Ectodermal cell (in vitro differentiated cells): ENCODE data around the gene HOMER2.
"Not testable (repeated sequence)": the region's sequence is repeated elsewhere in the genome, so short reads cannot be mapped to it uniquely, and the experiment has no call there.

Source experiments
- H3K27ac ChIP-seq: 2 replicates; pipeline ENCODE4 v1.7.0; 2013; ENCODE audit warnings: mild to moderate bottlenecking, low read depth, low read length; ENCODE audit not compliant: insufficient read depth, poor library complexity, severe bottlenecking
- H3K27me3 ChIP-seq: 2 replicates; pipeline ENCODE4 v1.7.0; 2013; ENCODE audit warnings: mild to moderate bottlenecking, low read length; ENCODE audit not compliant: insufficient read depth, control insufficient read depth, poor library complexity, severe bottlenecking
- H3K36me3 ChIP-seq: one replicate; pipeline ENCODE4 v1.7.0; 2013; ENCODE audit warnings: low read length; ENCODE audit not compliant: control insufficient read depth, insufficient read depth
- H3K4me1 ChIP-seq: one replicate; pipeline ENCODE4 v1.7.0; 2013; ENCODE audit warnings: low read length; ENCODE audit not compliant: control insufficient read depth, insufficient read depth
- H3K4me3 ChIP-seq: 2 replicates; pipeline ENCODE4 v1.7.0; 2013; ENCODE audit warnings: low read depth, low read length, control low read depth; ENCODE audit not compliant: insufficient read depth
- H3K9me3 ChIP-seq: 2 replicates; pipeline ENCODE4 v1.7.0; 2013; ENCODE audit warnings: mild to moderate bottlenecking, low read length, moderate library complexity; ENCODE audit not compliant: control insufficient read depth
- WGBS, 2 experiments: methylation state at CpG; one replicate each; pipeline ENCODE4 v1.1.7; 2013; ENCODE audit warnings: missing lambda C conversion rate in 2 of 2; 5-methylcytosine and 5-hydroxymethylcytosine counted together

Gene HOMER2

GRCh38 chr15:82946155-82946701, 6.3 kb downstream of the HOMER2 start:
- Histone ChIP-seq H3K9me3 (no peaks in the 10 kb centered on the region), H3K36me3 (no peaks in the 10 kb centered on the region), H3K4me1 (no peaks in the 10 kb centered on the region), H3K27ac (no peak overlapping the region), H3K4me3 (no peak overlapping the region), H3K27me3 (peaks cover 22% of the 10 kb centered on the region)
- 92% methylated on average over 8 of the region's 8 CpGs for WGBS, 2 experiments

DNA sequence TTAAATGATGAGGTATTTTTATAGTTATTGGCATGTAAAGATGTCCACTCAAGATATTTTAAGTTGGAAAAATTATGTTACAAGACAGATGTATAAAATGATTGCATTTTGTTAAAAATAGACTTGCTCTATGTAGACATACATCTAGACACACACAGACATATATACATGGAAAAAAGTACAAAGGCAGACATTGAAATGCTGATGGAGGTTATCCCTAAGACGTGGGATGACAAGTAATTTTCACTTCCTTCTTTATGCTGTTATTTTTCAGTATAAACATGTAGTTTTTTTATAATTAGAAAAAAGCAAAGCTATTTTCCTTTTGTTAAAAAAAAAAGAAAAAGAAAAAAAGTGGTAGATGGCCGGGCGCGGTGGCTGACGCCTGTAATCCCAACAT, 7.2 kb downstream of the HOMER2 start:
- H3K36me3 ChIP-seq: no peaks in the 10 kb centered on the region
- no peaks in the 10 kb centered on the region for H3K4me1 ChIP-seq
- peaks cover 13% of the 10 kb centered on the region for H3K27me3 ChIP-seq
- no peak overlapping the region for H3K27ac ChIP-seq
- H3K9me3 ChIP-seq: no peaks in the 10 kb centered on the region
- 89 to 91% methylated on average over 4 to 5 of the region's 5 CpGs for WGBS, 2 experiments
- H3K4me3 ChIP-seq: no peak overlapping the region

- 89 to 91% methylated on average over 5 of the region's 5 CpGs for WGBS, 2 experiments
- Histone ChIP-seq H3K9me3 (no peaks in the 10 kb centered on the region), H3K36me3 (no peaks in the 10 kb centered on the region), H3K4me1 (no peaks in the 10 kb centered on the region), H3K27ac (no peak overlapping the region), H3K4me3 (no peak overlapping the region), H3K27me3 (peaks cover 8% of the 10 kb centered on the region)
Measured at GRCh38 chr15:82944821-82945220, 7.7 kb downstream of the HOMER2 start.

- H3K27me3 ChIP-seq: peaks cover under 1% of the 10 kb centered on the region
- H3K9me3 ChIP-seq: no peaks in the 10 kb centered on the region
- H3K36me3 ChIP-seq: no peaks in the 10 kb centered on the region
- H3K27ac ChIP-seq: no peak overlapping the region
- no peak overlapping the region for H3K4me3 ChIP-seq
- no peaks in the 10 kb centered on the region for H3K4me1 ChIP-seq
- WGBS, 2 experiments: 89 to 90% methylated on average over 5 of the region's 5 CpGs
Measured at GRCh38 chr15:82944056-82944455, 8.5 kb downstream of the HOMER2 start.

DNA sequence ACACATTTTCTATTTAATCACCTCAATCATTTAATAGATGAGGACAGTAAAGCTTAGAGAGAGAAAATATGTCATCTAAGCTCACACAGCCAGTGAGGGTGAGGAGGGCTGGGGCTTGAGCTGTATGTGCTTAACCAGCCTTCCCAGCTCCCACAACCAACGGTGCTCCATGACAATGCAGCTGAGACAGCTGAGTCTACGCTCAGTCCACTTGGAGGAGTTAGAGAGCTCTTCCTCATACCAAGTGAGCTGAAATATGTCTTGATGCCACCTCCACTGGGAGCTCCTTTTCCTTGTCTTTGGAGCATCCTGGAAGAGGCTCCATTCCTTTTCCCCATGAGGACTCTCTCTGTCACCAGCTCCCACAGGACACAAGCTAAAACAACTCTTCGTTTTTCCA, 9.3 kb downstream of the HOMER2 start:
- WGBS, 2 experiments: 80 to 83% methylated on average over 3 of the region's 3 CpGs
- no peaks in the 10 kb centered on the region for H3K27me3 ChIP-seq
- H3K36me3 ChIP-seq: no peaks in the 10 kb centered on the region
- H3K4me3 ChIP-seq: no peak overlapping the region
- no peak overlapping the region for H3K27ac ChIP-seq
- no peaks in the 10 kb centered on the region for H3K9me3 ChIP-seq
- no peaks in the 10 kb centered on the region for H3K4me1 ChIP-seq

DNA sequence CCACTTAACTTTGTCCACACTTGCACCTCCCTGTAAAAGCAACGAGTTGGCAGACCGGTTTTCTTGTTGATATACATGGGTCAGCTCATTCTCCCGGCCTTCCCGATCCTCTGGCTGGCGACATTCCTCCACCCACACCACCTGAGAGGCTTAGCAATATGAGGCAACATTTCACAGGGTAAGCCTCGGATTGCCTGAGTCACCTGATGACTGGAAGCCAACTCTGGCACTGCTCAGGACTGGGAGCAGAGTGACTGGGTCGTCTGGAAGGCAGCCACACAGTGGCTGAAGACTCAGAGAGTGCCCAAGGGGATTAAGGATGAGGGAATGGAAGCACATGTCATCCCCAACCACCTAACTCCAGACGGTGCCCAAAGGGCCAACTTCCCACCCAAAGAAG, 9.8 kb downstream of the HOMER2 start:
- no peaks in the 10 kb centered on the region for H3K27me3 ChIP-seq
- 87% methylated on average over 7 to 8 of the region's 8 CpGs for WGBS, 2 experiments
- no peak overlapping the region for H3K4me3 ChIP-seq
- H3K27ac ChIP-seq: no peak overlapping the region
- no peaks in the 10 kb centered on the region for H3K9me3 ChIP-seq
- no peaks in the 10 kb centered on the region for H3K36me3 ChIP-seq
- H3K4me1 ChIP-seq: no peaks in the 10 kb centered on the region

DNA sequence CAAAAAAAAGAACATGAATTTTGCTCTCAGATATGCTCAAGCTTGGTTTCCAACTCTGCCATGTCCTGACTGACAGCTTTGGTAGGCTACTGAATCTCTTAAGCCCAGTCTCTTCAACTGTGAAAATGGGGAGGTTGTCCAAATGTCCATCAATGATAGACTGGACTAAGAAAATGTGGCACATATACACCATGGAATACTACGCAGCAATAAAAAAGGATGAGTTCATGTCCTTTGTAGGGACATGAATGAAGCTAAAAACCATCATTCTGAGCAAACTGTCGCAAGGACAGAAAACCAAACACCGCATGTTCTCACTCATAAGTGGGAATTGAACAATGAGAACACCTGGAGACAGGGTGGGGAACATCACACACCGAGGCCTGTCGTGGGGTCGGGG, 12.8 kb downstream of the HOMER2 start:
- H3K36me3 ChIP-seq, H3K27me3 ChIP-seq, H3K4me3 ChIP-seq, H3K4me1 ChIP-seq, H3K27ac ChIP-seq, H3K9me3 ChIP-seq: not testable (repeated sequence)
- WGBS, 2 experiments: 92 to 93% methylated on average over 6 of the region's 6 CpGs

GRCh38 chr15:82937712-82938058, 14.8 kb downstream of the HOMER2 start:
- Histone ChIP-seq H3K36me3 (no peaks in the 10 kb centered on the region), H3K27ac (no peak overlapping the region), H3K4me1 (no peaks in the 10 kb centered on the region), H3K27me3 (no peaks in the 10 kb centered on the region), H3K9me3 (no peaks in the 10 kb centered on the region), H3K4me3 (no peak overlapping the region)
- WGBS, 2 experiments: 89 to 92% methylated on average over 5 of the region's 5 CpGs

GRCh38 chr15:82936966-82937711, 15.4 kb downstream of the HOMER2 start:
- H3K27ac ChIP-seq: no peak overlapping the region

GRCh38 chr15:82935382-82935781, 17.1 kb downstream of the HOMER2 start:
- Histone ChIP-seq H3K27me3 (no peaks in the 10 kb centered on the region), H3K27ac (no peak overlapping the region), H3K9me3 (no peaks in the 10 kb centered on the region), H3K4me3 (no peak overlapping the region), H3K36me3 (no peaks in the 10 kb centered on the region), H3K4me1 (no peaks in the 10 kb centered on the region)
- WGBS, 2 experiments: 88 to 97% methylated on average over 1 of the region's 1 CpG

More at GRCh38 chr15:82936966-82937711, 15.4 kb downstream of the HOMER2 start:
- H3K4me3 ChIP-seq: no peak overlapping the region
- no peaks in the 10 kb centered on the region for H3K4me1 ChIP-seq
- no peaks in the 10 kb centered on the region for H3K36me3 ChIP-seq
- no peaks in the 10 kb centered on the region for H3K27me3 ChIP-seq
- 91 to 93% methylated on average over 4 of the region's 4 CpGs for WGBS, 2 experiments
- H3K9me3 ChIP-seq: no peaks in the 10 kb centered on the region
